ENCODE data around the gene BCAS3.
"Not testable (repeated sequence)": the region's sequence is repeated elsewhere in the genome, so short reads cannot be mapped to it uniquely, and the experiment has no call there.

The BCAS3 gene

GRCh38 chr17:60971515-60972369, 294.1 kb downstream of the BCAS3 start:
- peak; percentile 71 for TF ChIP-seq CTCF (conservative IDR thresholded peaks at IDR 0.05; ENCODE audit: low read depth, low read length)
- DNase-seq (ENCODE audit: low read depth) = peak; percentile 12
- no peak overlapping the region for H3K4me3 ChIP-seq (ENCODE audit: low read length)

GRCh38 chr17:60976861-60977260, 299.2 kb downstream of the BCAS3 start:
- DNase-seq (ENCODE audit: low read depth); H3K4me3 ChIP-seq (ENCODE audit: low read length): not testable (repeated sequence)

GRCh38 chr17:60989379-60989778, 311.7 kb downstream of the BCAS3 start:
- no peak overlapping the region for H3K4me3 ChIP-seq (ENCODE audit: low read length)
- no peak for TF ChIP-seq CTCF (conservative IDR thresholded peaks at IDR 0.05; ENCODE audit: low read depth, low read length)
- DNase-seq (ENCODE audit: low read depth) = no peak

- no peak overlapping the region for H3K4me3 ChIP-seq (ENCODE audit: low read length)
- no peak for DNase-seq (ENCODE audit: low read depth)
- TF ChIP-seq CTCF (conservative IDR thresholded peaks at IDR 0.05; ENCODE audit: low read depth, low read length) = no peak
Observed at GRCh38 chr17:60989846-60990245, 312.2 kb downstream of the BCAS3 start.

- no peak for DNase-seq (ENCODE audit: low read depth)
- no peak overlapping the region for H3K4me3 ChIP-seq (ENCODE audit: low read length)
- TF ChIP-seq CTCF (conservative IDR thresholded peaks at IDR 0.05; ENCODE audit: low read depth, low read length) = no peak
Observed at GRCh38 chr17:60993497-60993896, 315.8 kb downstream of the BCAS3 start.

GRCh38 chr17:60995680-60996079, 318.0 kb downstream of the BCAS3 start:
- DNase-seq (ENCODE audit: low read depth) = no peak
- no peak overlapping the region for H3K4me3 ChIP-seq (ENCODE audit: low read length)
- TF ChIP-seq CTCF (conservative IDR thresholded peaks at IDR 0.05; ENCODE audit: low read depth, low read length) = no peak

- no peak for DNase-seq (ENCODE audit: low read depth)
- TF ChIP-seq CTCF (conservative IDR thresholded peaks at IDR 0.05; ENCODE audit: low read depth, low read length) = peak; percentile 32
- no peak overlapping the region for H3K4me3 ChIP-seq (ENCODE audit: low read length)
Observed at GRCh38 chr17:61000911-61001310, 323.3 kb downstream of the BCAS3 start.
